ENCODE results near the gene PARD3. TPM values are rescaled to one million over a fixed set of nuclear protein-coding genes. Genes with fewer than 3 reads are reported as not detected.

PARD3 gene
- total and polyA plus RNA-seq, 3 donors from 2014 or later = 31.8 to 59.5 (median 49.5) TPM

DNA sequence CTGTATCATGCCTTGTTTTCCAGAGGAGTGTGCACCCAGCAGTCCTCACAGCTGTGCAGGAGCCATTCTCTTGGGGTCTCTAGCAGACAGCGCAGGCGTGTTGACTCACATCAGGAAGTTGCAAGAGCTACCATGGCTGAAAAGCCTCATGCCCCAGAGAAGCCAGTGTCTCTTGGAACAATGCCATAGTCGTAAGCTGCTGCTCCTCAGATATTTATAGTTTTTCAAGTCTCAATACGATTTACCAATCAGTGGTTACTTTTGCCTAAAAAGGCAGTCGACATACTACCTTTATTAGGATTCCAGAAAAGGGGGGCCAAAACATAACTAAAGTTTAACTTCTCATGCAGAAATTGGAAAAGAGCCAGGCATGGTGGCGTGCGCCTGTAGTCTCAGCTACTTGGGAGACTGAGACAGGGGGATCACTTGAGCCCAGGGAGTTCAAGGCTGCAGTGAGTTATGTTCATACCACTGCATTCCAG is 407.7 kb downstream of the PARD3 start:
- H3K9me3 ChIP-seq = no peaks in the 10 kb centered on the region
- WGBS, 2 donors = 80 to 85% methylated on average over 5 to 7 of the region's 7 CpGs
- no peaks in the 10 kb centered on the region for H3K36me3 ChIP-seq (ENCODE audit: low read depth, missing control alignments)
- H3K27me3 ChIP-seq = no peaks in the 10 kb centered on the region
- TF ChIP-seq POLR2A (IDR thresholded peaks at IDR 0.05) = no peak
- TF ChIP-seq, protein P1, sequence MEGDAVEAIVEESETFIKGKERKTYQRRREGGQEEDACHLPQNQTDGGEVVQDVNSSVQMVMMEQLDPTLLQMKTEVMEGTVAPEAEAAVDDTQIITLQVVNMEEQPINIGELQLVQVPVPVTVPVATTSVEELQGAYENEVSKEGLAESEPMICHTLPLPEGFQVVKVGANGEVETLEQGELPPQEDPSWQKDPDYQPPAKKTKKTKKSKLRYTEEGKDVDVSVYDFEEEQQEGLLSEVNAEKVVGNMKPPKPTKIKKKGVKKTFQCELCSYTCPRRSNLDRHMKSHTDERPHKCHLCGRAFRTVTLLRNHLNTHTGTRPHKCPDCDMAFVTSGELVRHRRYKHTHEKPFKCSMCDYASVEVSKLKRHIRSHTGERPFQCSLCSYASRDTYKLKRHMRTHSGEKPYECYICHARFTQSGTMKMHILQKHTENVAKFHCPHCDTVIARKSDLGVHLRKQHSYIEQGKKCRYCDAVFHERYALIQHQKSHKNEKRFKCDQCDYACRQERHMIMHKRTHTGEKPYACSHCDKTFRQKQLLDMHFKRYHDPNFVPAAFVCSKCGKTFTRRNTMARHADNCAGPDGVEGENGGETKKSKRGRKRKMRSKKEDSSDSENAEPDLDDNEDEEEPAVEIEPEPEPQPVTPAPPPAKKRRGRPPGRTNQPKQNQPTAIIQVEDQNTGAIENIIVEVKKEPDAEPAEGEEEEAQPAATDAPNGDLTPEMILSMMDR (IDR thresholded peaks at IDR 0.05) = no peak
- no peak overlapping the region for H3K27ac ChIP-seq
- intact Hi-C loops (cut with DNase I; ENCODE audit: low total_unique reads) = no loop called here
- no peak for DNase-seq
- no peak overlapping the region for H3K4me3 ChIP-seq
- no peaks in the 10 kb centered on the region for H3K4me1 ChIP-seq

DNA sequence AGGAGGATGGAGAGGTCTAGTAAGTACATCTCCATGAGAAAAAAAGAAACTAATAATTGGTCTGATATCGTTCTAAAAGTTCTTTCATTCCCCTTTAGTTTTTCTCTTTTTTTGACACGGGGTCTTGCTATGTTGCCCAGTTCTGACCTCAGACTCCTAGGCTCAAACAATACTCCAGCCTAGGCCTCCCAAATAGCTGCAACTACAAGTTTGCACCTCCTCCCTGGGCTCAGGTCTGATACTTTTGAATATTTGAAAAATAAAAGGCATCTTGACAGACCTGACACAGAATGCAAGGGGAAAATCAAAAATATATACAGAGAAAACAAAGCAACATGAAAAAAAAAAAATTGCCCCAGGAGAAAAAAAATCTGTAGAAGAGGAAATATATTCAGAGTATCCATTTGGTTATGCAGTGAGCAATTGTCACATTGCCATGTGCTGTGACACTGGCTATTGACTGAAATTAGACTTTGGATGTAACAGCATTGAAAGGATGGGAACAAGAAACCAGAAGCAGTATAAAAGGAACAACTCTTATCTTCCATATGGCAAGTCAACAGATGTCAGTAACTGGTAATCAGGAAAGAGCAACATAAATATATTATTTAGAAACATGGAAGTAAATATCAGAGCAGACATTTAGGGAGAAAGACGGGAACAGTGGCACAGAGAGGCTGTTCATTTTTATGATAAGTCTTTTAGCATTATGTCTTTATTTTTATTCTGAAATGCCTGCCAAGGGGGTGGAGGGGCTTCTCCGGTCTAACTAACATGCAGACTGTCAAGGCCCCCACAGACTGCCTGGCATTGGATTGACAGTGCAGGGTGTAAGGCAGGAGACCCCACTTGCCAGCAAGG is 408.4 kb downstream of the PARD3 start:
- Histone ChIP-seq H3K27me3 (no peaks in the 10 kb centered on the region), H3K4me1 (no peaks in the 10 kb centered on the region), H3K9me3 (no peaks in the 10 kb centered on the region), H3K4me3 (no peak overlapping the region), H3K36me3 (ENCODE audit: low read depth, missing control alignments) (no peaks in the 10 kb centered on the region), H3K27ac (no peak overlapping the region)
- no peak for DNase-seq
- intact Hi-C loops (cut with DNase I; ENCODE audit: low total_unique reads) = no loop called here
- 60 to 86% methylated on average over 4 of the region's 4 CpGs for WGBS, 2 donors
- TF ChIP-seq, protein P1 (IDR thresholded peaks at IDR 0.05) = no peak
- TF ChIP-seq POLR2A (IDR thresholded peaks at IDR 0.05) = no peak

DNA sequence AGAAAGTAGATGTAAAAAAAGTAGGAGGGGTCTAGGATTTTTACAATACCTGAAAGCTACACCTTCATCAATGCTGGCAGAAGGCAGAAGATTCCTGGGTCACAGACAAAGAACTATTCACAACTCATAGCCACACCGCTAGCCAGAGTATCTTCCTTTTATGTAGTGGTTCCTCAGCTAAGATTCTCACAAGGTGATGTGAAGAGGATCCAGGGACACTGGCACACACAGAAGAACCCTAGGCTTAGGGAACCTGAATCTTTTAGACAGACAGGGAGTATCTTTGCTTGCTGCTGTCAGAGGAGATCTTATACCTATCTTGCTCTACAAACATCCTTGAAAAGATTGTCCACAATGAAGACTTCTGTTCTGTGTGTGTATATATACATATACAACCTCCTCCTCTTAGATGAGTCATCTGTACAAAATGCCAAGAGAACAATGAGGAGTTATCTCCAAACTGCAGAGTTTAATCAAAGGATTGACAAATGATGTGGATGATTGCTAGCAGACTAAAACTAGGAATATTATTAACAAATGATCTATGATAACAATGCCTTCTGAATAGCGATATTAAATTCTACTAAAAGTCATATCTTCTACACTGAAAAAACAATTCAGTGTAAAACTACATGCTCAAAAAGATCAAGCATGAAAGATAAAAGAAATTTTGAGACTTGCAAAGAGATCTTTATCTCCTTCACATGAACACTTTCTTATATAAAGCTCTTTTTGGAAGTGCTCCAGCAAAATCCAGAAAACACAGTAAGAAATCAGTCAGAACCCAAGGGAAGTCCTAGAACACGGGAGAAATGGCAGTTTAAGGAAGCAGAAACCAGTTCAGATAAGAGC is 409.3 kb downstream of the PARD3 start:
- TF ChIP-seq, protein P1 (IDR thresholded peaks at IDR 0.05) = no peak
- no peak for TF ChIP-seq POLR2A (IDR thresholded peaks at IDR 0.05)
- Histone ChIP-seq H3K27me3 (no peaks in the 10 kb centered on the region), H3K27ac (no peak overlapping the region), H3K4me1 (no peaks in the 10 kb centered on the region), H3K4me3 (no peak overlapping the region), H3K9me3 (no peaks in the 10 kb centered on the region), H3K36me3 (ENCODE audit: low read depth, missing control alignments) (no peaks in the 10 kb centered on the region)
- intact Hi-C loops (cut with DNase I; ENCODE audit: low total_unique reads) = no loop called here
- no peak for DNase-seq
- WGBS, 2 donors = 78 to 83% methylated on average over 3 of the region's 3 CpGs

DNA sequence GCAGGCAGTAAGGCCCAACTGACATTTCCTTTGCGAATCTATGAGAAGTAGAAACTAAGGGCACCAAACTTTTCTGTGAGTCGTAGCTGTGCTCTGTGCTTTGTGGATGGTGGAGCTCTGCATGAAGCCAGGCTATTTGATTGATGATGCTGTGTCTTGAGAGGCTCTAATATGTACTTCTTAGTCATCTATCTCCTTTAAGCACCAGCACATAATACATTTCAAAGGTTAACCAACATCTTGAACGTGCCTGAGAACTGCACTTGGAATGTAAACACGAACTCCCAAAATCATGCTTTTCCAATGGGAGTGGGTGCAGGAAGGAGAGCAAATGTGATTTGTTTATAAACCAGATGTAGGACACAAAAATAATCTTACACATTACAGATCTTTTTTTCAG is 411.6 kb downstream of the PARD3 start:
- no peaks in the 10 kb centered on the region for H3K36me3 ChIP-seq (ENCODE audit: low read depth, missing control alignments)
- no peak overlapping the region for H3K27ac ChIP-seq
- 79 to 91% methylated on average over 4 of the region's 4 CpGs for WGBS, 2 donors
- H3K4me3 ChIP-seq = no peak overlapping the region
- DNase-seq = no peak
- intact Hi-C loops (cut with DNase I; ENCODE audit: low total_unique reads) = no loop called here
- no peaks in the 10 kb centered on the region for H3K4me1 ChIP-seq
- TF ChIP-seq, protein P1 (IDR thresholded peaks at IDR 0.05) = no peak
- no peak for TF ChIP-seq POLR2A (IDR thresholded peaks at IDR 0.05)
- no peaks in the 10 kb centered on the region for H3K9me3 ChIP-seq
- no peaks in the 10 kb centered on the region for H3K27me3 ChIP-seq
